H1 (cell line): ENCODE results near the gene HSPD1. TPM values are rescaled to one million over a fixed set of nuclear protein-coding genes. Genes with fewer than 3 reads are reported as not detected.

Experiments
- CTCF ChIA-PET: fragments of 300-600 bp; sonication (Branson Sonifier 250); formaldehyde crosslinking; loops from one replicate; lab custom pipeline; 2021; ENCODE audit not compliant: partially characterized antibody; lab: Charles Lee
- POLR2A ChIA-PET: fragments of 300-600 bp; sonication (Branson Sonifier 250); formaldehyde crosslinking; loops from one replicate; lab custom pipeline; 2021; ENCODE audit warnings: inconsistent platforms; ENCODE audit not compliant: partially characterized antibody; lab: Charles Lee
- DNase-seq, 2 experiments: peaks; one replicate each; pipeline versions ENCODE4 v3.0.0 to v3.0.0-alpha.2; 2010 to 2022; ENCODE audit warnings: low spot score in 2 of 2, low read depth in 1 of 2, mixed read lengths in 1 of 2
- FAIRE-seq: peaks from 2 replicates; lab custom pipeline; 2011; peaks lifted over from hg19 to GRCh38; lab: Jason Lieb, UNC
- H2AFZ ChIP-seq: 2 replicates; pipeline ENCODE4 v1.8.1; 2012; ENCODE audit warnings: low read length, inconsistent platforms
- H2AK5ac ChIP-seq: 2 replicates; pipeline ENCODE4 v1.6.1; 2013; ENCODE audit warnings: low read depth, low read length
- H2BK120ac ChIP-seq: replicated peaks from 2 replicates; pipeline ENCODE3; 2013; ENCODE audit warnings: low read depth, low read length, inconsistent platforms
- H2BK12ac ChIP-seq: 2 replicates; pipeline ENCODE4 v1.6.1; 2013; ENCODE audit warnings: low read depth, low read length
- H2BK15ac ChIP-seq: 2 replicates; pipeline ENCODE4 v1.6.1; 2013; ENCODE audit warnings: low read length
- H2BK20ac ChIP-seq: 2 replicates; pipeline ENCODE4 v1.6.1; 2013; ENCODE audit warnings: low read length
- H2BK5ac ChIP-seq: 2 replicates; pipeline ENCODE4 v1.6.1; 2013; ENCODE audit warnings: low read depth, low read length
- H3K14ac ChIP-seq: 2 replicates; pipeline ENCODE4 v1.6.1; 2013; ENCODE audit warnings: inconsistent platforms; ENCODE audit not compliant: insufficient read length
- H3K18ac ChIP-seq: 2 replicates; pipeline ENCODE4 v1.6.1; 2013; ENCODE audit warnings: low read length; ENCODE audit errors: extremely low read depth
- H3K23ac ChIP-seq: 2 replicates; pipeline ENCODE4 v1.6.1; 2013; ENCODE audit warnings: inconsistent platforms; ENCODE audit not compliant: insufficient read length
- H3K23me2 ChIP-seq: 2 replicates; pipeline ENCODE4 v1.6.1; 2013; ENCODE audit warnings: low read depth, low read length
- H3K27ac ChIP-seq: 2 replicates; pipeline ENCODE4 v1.6.1; 2011; ENCODE audit warnings: low read depth, low read length, inconsistent platforms
- H3K27me3 ChIP-seq, 4 experiments: replicated peaks in 1 of 4; 1 replicate in 1 of 4; 2 replicates in 3 of 4; pipeline versions ENCODE4 v1.6.1 to v1.8.1; 2011 to 2013; ENCODE audit warnings: low read length in 3 of 4, mild to moderate bottlenecking in 3 of 4, inconsistent platforms in 2 of 4, mixed read lengths in 2 of 4, moderate library complexity in 1 of 4; ENCODE audit not compliant: control insufficient read depth in 3 of 4, insufficient read depth in 3 of 4; ENCODE audit errors: extremely low read depth in 1 of 4
- H3K36me3 ChIP-seq, 4 experiments: 2 replicates each; pipeline versions ENCODE4 v1.6.1 to v1.8.1; 2011 to 2013; ENCODE audit warnings: mild to moderate bottlenecking in 4 of 4, low read length in 3 of 4, moderate library complexity in 2 of 4, control low read depth in 1 of 4, inconsistent platforms in 1 of 4; ENCODE audit not compliant: insufficient read depth in 4 of 4, control insufficient read depth in 2 of 4
- H3K4ac ChIP-seq: replicated peaks from 2 replicates; pipeline ENCODE3; 2013; ENCODE audit warnings: low read length, low read depth, mixed read lengths, inconsistent platforms; ENCODE audit not compliant: insufficient read length
- H3K4me1 ChIP-seq, 4 experiments: replicated peaks in 1 of 4; 1 replicate in 1 of 4; 2 replicates in 3 of 4; pipeline versions ENCODE4 v1.6.1 to v1.8.1; 2011 to 2013; ENCODE audit warnings: low read length in 3 of 4, inconsistent platforms in 2 of 4, mixed read lengths in 1 of 4; ENCODE audit not compliant: insufficient read depth in 4 of 4, control insufficient read depth in 3 of 4
- H3K4me2 ChIP-seq, 2 experiments: 2 replicates each; pipeline versions ENCODE4 v1.6.1 to v1.8.1; 2011 to 2013; ENCODE audit warnings: low read depth in 2 of 2, low read length in 2 of 2, control low read depth in 1 of 2, inconsistent platforms in 1 of 2, mild to moderate bottlenecking in 1 of 2; ENCODE audit not compliant: insufficient read depth in 1 of 2
- H3K4me3 ChIP-seq, 4 experiments: fragments of 200-600, 300-600 bp in 1 of 4; sonication (generic), shearing (Covaris generic), sonication (Bioruptor Twin) in 1 of 4; 2 replicates each; pipeline versions ENCODE4 v1.5.1 to v1.8.1; 2011 to 2016; ENCODE audit warnings: low read length in 4 of 4, low read depth in 3 of 4, control low read depth in 2 of 4, inconsistent platforms in 2 of 4, mild to moderate bottlenecking in 2 of 4, mixed read lengths in 1 of 4, moderate library complexity in 1 of 4; ENCODE audit not compliant: insufficient read depth in 2 of 4; ENCODE audit errors: extremely low read depth in 1 of 4
- H3K56ac ChIP-seq: replicated peaks from 2 replicates; pipeline ENCODE3; 2013; ENCODE audit warnings: low read depth, mild to moderate bottlenecking, mixed read lengths, low read length, inconsistent platforms; ENCODE audit not compliant: insufficient read length
- H3K79me1 ChIP-seq: 2 replicates; pipeline ENCODE4 v1.6.1; 2013; ENCODE audit warnings: low read depth, low read length, control low read depth
- H3K79me2 ChIP-seq, 2 experiments: 2 replicates each; pipeline versions ENCODE4 v1.6.1 to v1.8.1; 2012 to 2013; ENCODE audit warnings: low read length in 2 of 2, mild to moderate bottlenecking in 2 of 2, inconsistent platforms in 1 of 2; ENCODE audit not compliant: insufficient read depth in 2 of 2, control insufficient read depth in 1 of 2
- H3K9ac ChIP-seq, 4 experiments: replicated peaks in 1 of 4; 1 replicate in 1 of 4; 2 replicates in 3 of 4; pipeline versions ENCODE4 v1.6.1 to v1.8.1; 2011 to 2013; ENCODE audit warnings: low read depth in 3 of 4, low read length in 3 of 4, control low read depth in 2 of 4, mild to moderate bottlenecking in 2 of 4, moderate library complexity in 2 of 4, inconsistent platforms in 1 of 4; ENCODE audit errors: extremely low read depth in 1 of 4
- H3K9me3 ChIP-seq, 2 experiments: 2 replicates each; pipeline versions ENCODE4 v1.6.1 to v1.8.1; 2012 to 2013; ENCODE audit warnings: mild to moderate bottlenecking in 2 of 2, moderate library complexity in 2 of 2, control low read depth in 1 of 2, inconsistent platforms in 1 of 2, low read depth in 1 of 2, low read length in 1 of 2, mixed read lengths in 1 of 2; ENCODE audit not compliant: insufficient read depth in 2 of 2
- H4K20me1 ChIP-seq, 2 experiments: replicated peaks in 1 of 2; 2 replicates each; pipeline versions ENCODE3 to v1.8.1; 2011 to 2013; ENCODE audit warnings: inconsistent platforms in 2 of 2, low read length in 2 of 2, mild to moderate bottlenecking in 1 of 2; ENCODE audit not compliant: insufficient read depth in 2 of 2, control insufficient read depth in 1 of 2
- H4K5ac ChIP-seq: 2 replicates; pipeline ENCODE4 v1.6.1; 2013; ENCODE audit warnings: low read length, low read depth, mixed read lengths, inconsistent platforms; ENCODE audit not compliant: insufficient read length
- H4K8ac ChIP-seq: 2 replicates; pipeline ENCODE4 v1.8.0; 2013; ENCODE audit warnings: mild to moderate bottlenecking, moderate library complexity, low read length, inconsistent platforms; ENCODE audit not compliant: insufficient read depth; ENCODE audit errors: extremely low read depth
- H4K91ac ChIP-seq: replicated peaks from 2 replicates; pipeline ENCODE3; 2013; ENCODE audit warnings: low read length, mixed read lengths, inconsistent platforms; ENCODE audit not compliant: insufficient read length
- POLR2A ChIP-seq, 2 experiments: IDR thresholded peaks; 1 replicate in 1 of 2; 2 replicates in 1 of 2; pipeline ENCODE4 v1.6.1; 2011; ENCODE audit warnings: low read depth in 2 of 2, low read length in 2 of 2, mild to moderate bottlenecking in 2 of 2; ENCODE audit errors: control extremely low read depth in 1 of 2
- TAF1 ChIP-seq: IDR thresholded peaks from 2 replicates; pipeline ENCODE4 v1.6.1; 2011; ENCODE audit warnings: mild to moderate bottlenecking, low read depth, low read length
- WGBS, 2 experiments: shearing (Covaris generic) in 1 of 2; methylation state at CpG; one replicate each; pipeline versions ENCODE4 v1.1.6 to v1.1.7; 2013 to 2015; ENCODE audit warnings: low lambda C conversion rate in 2 of 2, mixed read lengths in 2 of 2, inconsistent platforms in 1 of 2, low coverage in 1 of 2, missing lambda C conversion rate in 1 of 2; ENCODE audit not compliant: insufficient replicate concordance in 2 of 2, insufficient coverage in 1 of 2, insufficient read length in 1 of 2; ENCODE audit errors: extremely low coverage in 1 of 2, missing lambda C conversion rate in 1 of 2; 5-methylcytosine and 5-hydroxymethylcytosine counted together
- polyA plus RNA-seq, 7 experiments: library from polyadenylated mRNA; depleted of rRNA in 3 of 7; stranded (reverse) in 5 of 7; unstranded in 2 of 7; fragments of >200 nt in 5 of 7; fragments of 200-250 nt in 2 of 7; gene quantifications; 1 replicate in 5 of 7; 2 replicates in 1 of 7; 4 replicates in 1 of 7; pipeline versions ENCODE4 v1.2.1 to v1.2.3, GENCODE V29; 2011 to 2013; ENCODE audit warnings: missing spikeins in 2 of 7, mixed read lengths in 2 of 7
- total RNA-seq: library from RNA; stranded (reverse); fragmentation: NEBNext Ultra II Directional; extraction: Animal tissue kit (Norgen Biotek cat#: 25700); gene quantifications from 2 replicates; pipeline ENCODE4 v1.2.1, GENCODE V29; 2021

Gene HSPD1
- total and polyA plus RNA-seq, 2 of the 8 experiments (the other 6 are each of a cell fraction or from before 2014, with no cell fraction given), result 221 to 1,108 TPM

GRCh38 chr2:197495433-197496134 is 4.1 kb downstream of the HSPD1 start:
- Histone ChIP-seq H2BK5ac (no peak overlapping the region), H3K23me2 (0 out of 2 replicates have a peak, but pooled peaks cover 2% of the 10 kb centered on the region), H3K18ac (no peak overlapping the region), H3K14ac (no peak overlapping the region), H2BK15ac (no peak overlapping the region), H4K20me1 (peaks cover 11 to 18% of the 10 kb centered on the region in 2 experiments), H3K27me3 (no peaks in the 10 kb centered on the region), H3K79me2 (peaks cover 36 to 71% of the 10 kb centered on the region in 2 experiments), H3K23ac (no peak overlapping the region), H3K4me1 (peaks cover 0 to 5% (median 3%) of the 10 kb centered on the region in 4 experiments; a peak in 2 of 7 replicates), H3K36me3 (peaks cover 30 to 83% (median 68%) of the 10 kb centered on the region in 4 experiments), H3K79me1 (peaks cover 2% of the 10 kb centered on the region; the same call in 1 of the 2 replicates), H2AK5ac (no peak overlapping the region), H3K56ac (no peak overlapping the region), H2BK120ac (no peak overlapping the region), H4K8ac (no peak overlapping the region), H2BK20ac (no peak overlapping the region), H3K4me2 (peak overlapping the region; percentile 61 to 66; a peak in 3 of 4 replicates), H3K4ac (no peak overlapping the region), H3K27ac (no peak overlapping the region), H4K91ac (no peak overlapping the region), H3K9me3 (no peaks in the 10 kb centered on the region), H3K9ac (no peak overlapping the region), H3K4me3 (peak overlapping the region in 1 of 4 experiments; percentile 86; a peak in 1 of 8 replicates), H2AFZ (no peak overlapping the region), H2BK12ac (no peak overlapping the region), H4K5ac (no peak overlapping the region)
- ChIA-PET POLR2A (interaction anchor here (0.6 to 15.2 kb wide), 17 partner anchors 7 to 119 kb away, joined by 3 to 270 read pairs (median 4); partner anchors contain the start of genes COQ10B, MOB4 and SF3B1), CTCF (interaction anchor here (0.5 to 1.4 kb wide), 5 partner anchors 11 to 776 kb away, joined by 3 to 4 read pairs (median 3); no protein-coding TSS in a partner anchor)
- WGBS, 2 experiments, result 95% methylated on average over 2 of the region's 2 CpGs; no CpG with 5 or more reads in 1 of the 2 experiments
- DNase-seq (no peak), FAIRE-seq (no peak)
- TF ChIP-seq POLR2A (IDR thresholded peaks at IDR 0.05; ENCODE audit: control extremely low read depth in 1 of 2, low read depth in 2 of 2, low read length in 2 of 2) (0 out of 3 replicates have a peak, but pooled peaks of 1 of the 2 experiments have one; percentile 64), TAF1 (no peak)
